Measurements from ENCODE around the gene LRCH1.

- TF ChIP-seq RAD21 (IDR thresholded peaks at IDR 0.05; ENCODE audit: low read length) (no peak), CTCF (IDR thresholded peaks at IDR 0.05) (no peak), YY1 (IDR thresholded peaks at IDR 0.05; ENCODE audit: low read depth) (no peak), EZH2phosphoT487 (IDR thresholded peaks at IDR 0.05; ENCODE audit: borderline replicate concordance, low read depth) (no peak)
Observed at GRCh38 chr13:46523972-46524752, 28.8 kb upstream of the LRCH1 start.

Measured in SK-N-SH (cell line).